GM12865 (cell line): ENCODE data around the gene HTR5A.

Source experiments
- DNase-seq: peaks from one replicate; pipeline ENCODE4 v3.0.0; 2010; ENCODE audit warnings: low read depth
- H3K4me3 ChIP-seq: 2 replicates; pipeline ENCODE4 v1.5.1; 2011; ENCODE audit warnings: mild to moderate bottlenecking, low read depth, low read length, control low read depth
- TF ChIP-seq, protein P1 (sequence below): IDR thresholded peaks from 2 replicates; pipeline ENCODE4 v1.5.1; 2011; ENCODE audit warnings: low read length, control low read depth, low read depth, inconsistent platforms; ENCODE audit not compliant: insufficient read depth; ENCODE audit errors: missing control alignments

HTR5A gene

GRCh38 chr7:155059703-155060102 is 10.4 kb upstream of the HTR5A start:
- no peak overlapping the region for H3K4me3 ChIP-seq
- DNase-seq = no peak
- TF ChIP-seq, protein P1, sequence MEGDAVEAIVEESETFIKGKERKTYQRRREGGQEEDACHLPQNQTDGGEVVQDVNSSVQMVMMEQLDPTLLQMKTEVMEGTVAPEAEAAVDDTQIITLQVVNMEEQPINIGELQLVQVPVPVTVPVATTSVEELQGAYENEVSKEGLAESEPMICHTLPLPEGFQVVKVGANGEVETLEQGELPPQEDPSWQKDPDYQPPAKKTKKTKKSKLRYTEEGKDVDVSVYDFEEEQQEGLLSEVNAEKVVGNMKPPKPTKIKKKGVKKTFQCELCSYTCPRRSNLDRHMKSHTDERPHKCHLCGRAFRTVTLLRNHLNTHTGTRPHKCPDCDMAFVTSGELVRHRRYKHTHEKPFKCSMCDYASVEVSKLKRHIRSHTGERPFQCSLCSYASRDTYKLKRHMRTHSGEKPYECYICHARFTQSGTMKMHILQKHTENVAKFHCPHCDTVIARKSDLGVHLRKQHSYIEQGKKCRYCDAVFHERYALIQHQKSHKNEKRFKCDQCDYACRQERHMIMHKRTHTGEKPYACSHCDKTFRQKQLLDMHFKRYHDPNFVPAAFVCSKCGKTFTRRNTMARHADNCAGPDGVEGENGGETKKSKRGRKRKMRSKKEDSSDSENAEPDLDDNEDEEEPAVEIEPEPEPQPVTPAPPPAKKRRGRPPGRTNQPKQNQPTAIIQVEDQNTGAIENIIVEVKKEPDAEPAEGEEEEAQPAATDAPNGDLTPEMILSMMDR = no peak

DNA sequence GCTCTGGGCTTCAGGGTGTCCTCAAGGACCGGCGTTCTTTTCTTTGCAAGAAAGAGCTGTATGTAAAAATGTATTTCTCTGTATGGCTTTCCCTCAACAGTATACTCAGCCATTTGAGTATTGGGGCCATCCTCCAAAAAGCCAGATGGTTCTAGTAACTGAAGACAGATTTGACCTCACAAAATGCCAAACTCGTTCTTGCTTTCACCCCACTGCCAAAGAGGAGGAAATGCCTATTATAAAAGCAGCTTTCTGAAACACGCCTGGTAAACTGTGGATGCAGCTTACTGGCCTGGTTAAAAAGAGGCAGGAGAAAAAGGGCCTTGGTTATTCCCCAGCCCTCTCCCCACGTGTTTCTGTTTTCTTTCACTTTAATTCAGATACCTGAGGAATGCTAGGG is 7.7 kb upstream of the HTR5A start:
- no peak for DNase-seq
- H3K4me3 ChIP-seq = no peak overlapping the region
- TF ChIP-seq, protein P1 = no peak

GRCh38 chr7:155064186-155064585 is 5.9 kb upstream of the HTR5A start:
- TF ChIP-seq, protein P1 = no peak
- H3K4me3 ChIP-seq = no peak overlapping the region
- no peak for DNase-seq

GRCh38 chr7:155066417-155066950 is 3.6 kb upstream of the HTR5A start:
- DNase-seq = no peak
- H3K4me3 ChIP-seq = no peak overlapping the region
- TF ChIP-seq, protein P1 = no peak

GRCh38 chr7:155071121-155071651 is 1.1 kb downstream of the HTR5A start:
- DNase-seq = no peak
- TF ChIP-seq, protein P1 = no peak
- H3K4me3 ChIP-seq = no peak overlapping the region

DNA sequence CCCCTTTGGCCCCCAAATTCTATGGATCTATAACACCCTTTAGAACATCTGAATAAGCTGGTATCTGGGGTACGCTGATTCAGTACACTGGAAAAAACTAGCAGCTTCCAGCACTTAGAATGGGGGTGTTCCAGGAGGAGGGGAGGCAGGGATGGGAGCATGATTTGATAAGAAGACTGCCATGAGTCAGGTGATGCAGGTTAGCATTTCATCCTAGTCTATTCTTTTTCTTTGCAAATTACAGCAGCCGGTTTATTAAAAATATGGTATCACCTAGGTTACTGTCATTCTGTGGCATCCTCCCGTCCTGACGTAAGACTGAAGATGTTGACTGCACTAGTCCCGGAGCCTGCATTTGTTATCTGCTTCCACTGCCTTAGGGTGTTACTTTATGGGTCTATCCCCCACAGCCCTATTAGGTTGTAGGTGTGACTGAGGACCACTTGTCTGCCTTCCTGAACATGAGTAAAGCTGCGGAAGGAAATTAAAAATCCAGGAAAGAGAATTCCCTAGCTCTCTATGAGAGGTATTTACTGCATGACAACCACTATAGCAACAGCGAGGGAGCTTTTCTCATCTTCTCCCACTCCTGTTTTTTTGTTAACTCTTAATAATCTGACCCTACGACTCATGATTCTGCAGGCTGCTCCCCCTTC is 1.9 kb downstream of the HTR5A start:
- TF ChIP-seq, protein P1 = no peak
- H3K4me3 ChIP-seq = no peak overlapping the region
- DNase-seq = no peak

GRCh38 chr7:155073922-155074321 is 3.8 kb downstream of the HTR5A start:
- TF ChIP-seq, protein P1 = no peak
- no peak for DNase-seq

More at GRCh38 chr7:155073922-155074321, 3.8 kb downstream of the HTR5A start:
- no peak overlapping the region for H3K4me3 ChIP-seq
